Measurements from ENCODE around the gene OBSCN.

Gene OBSCN

DNA sequence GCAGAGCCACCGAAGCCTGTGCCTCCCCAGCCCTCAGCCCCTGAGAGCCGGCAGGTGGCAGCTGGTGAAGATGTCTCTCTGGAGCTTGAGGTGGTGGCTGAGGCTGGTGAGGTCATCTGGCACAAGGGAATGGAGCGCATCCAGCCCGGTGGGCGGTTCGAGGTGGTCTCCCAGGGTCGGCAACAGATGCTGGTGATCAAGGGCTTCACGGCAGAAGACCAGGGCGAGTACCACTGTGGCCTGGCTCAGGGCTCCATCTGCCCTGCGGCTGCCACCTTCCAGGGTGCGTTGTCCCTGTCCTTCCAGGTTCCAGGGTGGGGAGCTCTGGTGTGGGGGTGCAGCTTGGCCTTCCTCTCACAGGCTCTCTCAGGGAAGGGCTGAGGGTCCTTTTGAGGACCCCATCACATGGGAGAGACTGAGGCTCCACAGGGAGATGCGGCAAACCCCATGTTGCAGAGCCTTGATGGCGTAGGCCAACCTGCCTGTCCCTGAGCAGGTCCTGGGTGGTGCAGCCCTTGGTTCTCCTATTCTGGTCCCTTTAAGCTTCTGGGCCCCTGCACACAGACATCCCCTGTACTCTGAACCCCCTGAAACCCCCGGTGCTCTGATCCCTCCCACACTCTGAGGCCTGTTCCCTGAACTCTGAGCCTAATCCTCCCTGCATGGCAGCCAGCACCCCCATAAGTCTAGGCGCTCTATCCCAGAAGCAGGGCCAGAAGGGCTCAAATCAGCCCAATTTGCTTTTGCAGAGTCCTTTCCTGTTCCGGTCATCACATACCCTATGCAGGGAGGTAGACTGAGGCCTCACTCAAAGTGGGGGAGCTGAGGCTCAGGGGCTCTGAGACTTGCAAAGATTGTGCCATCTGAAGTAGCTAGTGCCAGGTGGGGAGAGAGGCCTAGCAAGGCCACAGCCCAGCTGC lies 110.3 kb downstream of the OBSCN start:
- Histone ChIP-seq H3K4me1 (no peaks in the 10 kb centered on the region), H3K36me3 (replicated peaks) (no peaks in the 10 kb centered on the region), H3K27me3 (ENCODE audit: low read depth) (no peaks in the 10 kb centered on the region), H3K9me3 (no peaks in the 10 kb centered on the region; the same call in 1 of the 2 replicates), H3K4me3 (no peak overlapping the region)
- in situ Hi-C loops (cut with MboI; ENCODE audit: low sequenced_read_pairs), result no loop called here
- DNase-seq (ENCODE audit: low spot score in 2 of 2), result no peak

DNA sequence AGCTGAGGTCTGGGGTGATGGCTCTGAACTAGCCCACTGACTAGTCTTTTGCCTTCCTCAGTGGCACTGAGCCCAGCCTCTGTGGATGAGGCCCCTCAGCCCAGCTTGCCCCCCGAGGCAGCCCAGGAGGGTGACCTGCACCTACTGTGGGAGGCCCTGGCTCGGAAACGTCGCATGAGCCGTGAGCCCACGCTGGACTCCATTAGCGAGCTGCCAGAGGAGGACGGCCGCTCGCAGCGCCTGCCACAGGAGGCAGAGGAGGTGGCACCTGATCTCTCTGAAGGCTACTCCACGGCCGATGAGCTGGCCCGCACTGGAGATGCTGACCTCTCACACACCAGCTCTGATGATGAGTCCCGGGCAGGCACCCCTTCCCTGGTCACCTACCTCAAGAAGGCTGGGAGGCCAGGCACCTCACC lies 111.0 kb downstream of the OBSCN start:
- H3K36me3 ChIP-seq (replicated peaks), result no peaks in the 10 kb centered on the region
- H3K4me3 ChIP-seq, result no peak overlapping the region
- H3K4me1 ChIP-seq, result no peaks in the 10 kb centered on the region
- in situ Hi-C loops (cut with MboI; ENCODE audit: low sequenced_read_pairs), result no loop called here
- H3K9me3 ChIP-seq, result no peaks in the 10 kb centered on the region; the same call in 1 of the 2 replicates
- no peak for DNase-seq (ENCODE audit: low spot score in 2 of 2)
- no peaks in the 10 kb centered on the region for H3K27me3 ChIP-seq (ENCODE audit: low read depth)

DNA sequence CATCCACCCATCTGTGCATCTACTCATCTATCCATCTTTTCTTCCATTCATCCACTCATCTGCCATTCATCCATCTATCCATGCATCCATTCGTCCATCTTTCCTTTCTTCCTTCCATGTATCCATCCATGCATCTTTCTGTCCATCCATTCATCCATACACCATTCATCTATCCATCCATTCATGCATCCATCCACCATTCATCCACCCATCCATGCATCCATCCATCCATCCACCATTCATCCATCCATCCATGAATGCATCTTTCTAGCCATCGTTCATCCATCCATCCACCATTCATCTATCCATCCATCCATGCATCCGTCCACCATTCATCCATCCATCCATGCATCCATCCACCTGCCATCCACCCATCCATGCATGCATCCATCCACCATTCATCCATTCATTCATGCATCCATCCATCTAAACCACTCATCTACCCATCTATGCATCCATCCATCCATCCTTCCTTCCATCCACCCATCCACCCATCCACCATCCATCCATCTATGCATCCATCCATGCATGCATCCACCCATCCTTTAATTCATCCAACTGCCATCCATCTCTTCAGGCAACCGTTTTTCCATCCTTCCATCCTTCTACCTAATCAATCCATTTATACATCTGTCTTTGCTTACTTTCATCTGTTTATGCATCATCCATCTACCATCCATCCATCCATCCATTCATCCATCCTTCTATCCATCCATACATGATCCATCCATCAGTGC lies 111.7 kb downstream of the OBSCN start:
- Histone ChIP-seq H3K36me3 (replicated peaks) (no peaks in the 10 kb centered on the region), H3K9me3 (no peaks in the 10 kb centered on the region), H3K27me3 (ENCODE audit: low read depth) (no peaks in the 10 kb centered on the region), H3K4me3 (no peak overlapping the region), H3K4me1 (no peaks in the 10 kb centered on the region)
- in situ Hi-C loops (cut with MboI; ENCODE audit: low sequenced_read_pairs), result no loop called here
- no peak for DNase-seq (ENCODE audit: low spot score in 2 of 2)

DNA sequence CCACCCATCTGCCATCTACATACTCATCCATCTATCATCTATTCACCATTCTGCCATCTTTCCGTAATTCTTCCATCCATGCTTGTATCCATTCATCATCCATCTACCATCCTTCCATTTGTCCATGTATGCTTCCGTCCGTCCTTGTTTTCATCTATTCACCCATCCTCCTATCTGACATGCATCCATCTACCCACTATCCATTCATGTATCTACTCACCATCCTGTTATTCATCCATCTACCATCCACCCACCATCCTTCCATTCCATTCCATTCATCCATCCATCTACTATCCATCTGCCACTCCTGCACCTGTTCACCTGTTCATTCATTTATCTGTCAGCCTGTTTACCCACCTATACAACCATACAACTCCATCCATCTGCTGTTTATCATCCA lies 112.5 kb downstream of the OBSCN start:
- in situ Hi-C loops (cut with MboI; ENCODE audit: low sequenced_read_pairs), result no loop called here
- no peaks in the 10 kb centered on the region for H3K36me3 ChIP-seq (replicated peaks)

DNA sequence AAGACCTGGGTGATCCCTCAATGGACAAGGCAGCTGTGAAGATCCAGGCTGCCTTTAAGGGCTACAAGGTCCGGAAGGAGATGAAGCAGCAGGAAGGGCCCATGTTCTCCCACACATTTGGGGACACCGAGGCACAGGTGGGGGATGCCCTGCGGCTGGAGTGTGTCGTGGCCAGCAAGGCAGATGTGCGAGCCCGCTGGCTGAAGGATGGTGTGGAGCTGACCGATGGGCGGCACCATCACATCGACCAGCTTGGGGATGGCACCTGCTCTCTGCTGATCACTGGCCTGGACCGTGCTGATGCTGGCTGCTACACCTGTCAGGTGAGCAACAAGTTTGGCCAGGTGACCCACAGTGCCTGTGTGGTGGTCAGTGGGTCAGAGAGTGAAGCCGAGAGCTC lies 113.6 kb downstream of the OBSCN start:
- Histone ChIP-seq H3K4me1 (no peaks in the 10 kb centered on the region), H3K4me3 (no peak overlapping the region), H3K9me3 (no peaks in the 10 kb centered on the region), H3K36me3 (replicated peaks) (no peaks in the 10 kb centered on the region), H3K27me3 (ENCODE audit: low read depth) (no peaks in the 10 kb centered on the region)
- in situ Hi-C loops (cut with MboI; ENCODE audit: low sequenced_read_pairs), result no loop called here
- DNase-seq (ENCODE audit: low spot score in 2 of 2), result no peak

More for the DNA sequence above, 112.5 kb downstream of the OBSCN start:
- no peak for DNase-seq (ENCODE audit: low spot score in 2 of 2)
- Histone ChIP-seq H3K9me3 (no peaks in the 10 kb centered on the region), H3K27me3 (ENCODE audit: low read depth) (no peaks in the 10 kb centered on the region), H3K4me1 (no peaks in the 10 kb centered on the region), H3K4me3 (no peak overlapping the region)

DNA sequence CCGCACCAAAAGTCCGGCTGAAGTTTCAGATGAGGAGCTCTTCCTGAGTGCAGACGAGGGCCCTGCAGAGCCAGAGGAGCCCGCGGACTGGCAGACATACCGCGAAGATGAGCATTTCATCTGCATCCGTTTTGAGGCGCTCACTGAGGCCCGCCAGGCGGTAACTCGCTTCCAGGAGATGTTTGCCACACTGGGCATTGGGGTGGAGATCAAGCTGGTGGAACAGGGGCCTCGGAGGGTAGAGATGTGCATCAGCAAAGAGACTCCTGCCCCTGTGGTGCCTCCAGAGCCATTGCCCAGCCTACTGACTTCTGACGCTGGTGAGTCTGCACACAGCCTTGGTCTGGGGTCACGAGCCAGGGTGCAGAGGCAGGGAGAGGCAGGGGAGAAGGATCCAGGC lies 114.1 kb downstream of the OBSCN start:
- H3K36me3 ChIP-seq (replicated peaks), result no peaks in the 10 kb centered on the region

DNA sequence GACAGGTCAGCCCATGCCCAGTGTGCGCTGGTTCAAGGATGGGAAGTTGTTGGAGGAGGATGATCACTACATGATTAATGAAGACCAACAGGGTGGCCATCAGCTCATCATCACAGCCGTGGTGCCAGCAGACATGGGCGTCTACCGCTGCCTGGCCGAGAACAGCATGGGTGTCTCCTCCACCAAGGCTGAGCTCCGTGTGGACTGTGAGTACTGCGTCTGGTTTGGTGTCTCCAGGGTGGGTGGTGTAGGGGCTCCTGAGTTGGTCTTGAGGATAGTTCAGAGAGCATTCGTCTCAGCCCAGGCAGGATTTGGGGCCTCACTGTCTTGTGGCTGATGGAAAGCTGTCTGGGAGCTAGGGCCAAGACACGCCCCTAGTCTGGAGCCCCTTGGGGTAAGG lies 115.6 kb downstream of the OBSCN start:
- Histone ChIP-seq H3K4me3 (no peak overlapping the region), H3K9me3 (no peaks in the 10 kb centered on the region), H3K36me3 (replicated peaks) (no peaks in the 10 kb centered on the region), H3K27me3 (ENCODE audit: low read depth) (no peaks in the 10 kb centered on the region; the same call in 1 of the 2 replicates), H3K4me1 (no peaks in the 10 kb centered on the region)
- in situ Hi-C loops (cut with MboI; ENCODE audit: low sequenced_read_pairs), result no loop called here
- no peak for DNase-seq (ENCODE audit: low spot score in 2 of 2)

More for the DNA sequence above, 114.1 kb downstream of the OBSCN start:
- H3K27me3 ChIP-seq (ENCODE audit: low read depth), result no peaks in the 10 kb centered on the region; the same call in 1 of the 2 replicates
- H3K4me1 ChIP-seq, result no peaks in the 10 kb centered on the region
- in situ Hi-C loops (cut with MboI; ENCODE audit: low sequenced_read_pairs), result no loop called here
- no peak overlapping the region for H3K4me3 ChIP-seq
- no peaks in the 10 kb centered on the region for H3K9me3 ChIP-seq
- no peak for DNase-seq (ENCODE audit: low spot score in 2 of 2)

DNA sequence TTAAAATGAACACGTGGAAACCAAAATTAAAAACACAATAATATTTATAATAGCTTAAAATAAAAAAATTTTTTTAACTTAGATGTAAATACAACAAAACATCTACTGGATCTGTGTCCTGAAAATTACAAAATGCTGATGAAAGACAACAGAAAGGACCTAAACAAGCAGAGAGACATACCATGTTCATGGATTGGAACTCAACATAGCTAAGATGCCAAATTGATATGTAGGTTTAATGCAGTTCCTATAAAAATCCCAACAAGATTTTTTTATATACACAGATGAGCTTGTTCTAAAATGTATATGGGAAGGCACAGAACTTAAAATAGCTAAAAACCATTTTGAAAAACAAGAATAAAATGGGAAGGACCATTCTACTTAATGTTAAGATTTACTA lies 117.4 kb downstream of the OBSCN start:
- Histone ChIP-seq H3K4me1 (no peaks in the 10 kb centered on the region), H3K27me3 (ENCODE audit: low read depth) (peaks cover 3% of the 10 kb centered on the region; the same call in 1 of the 2 replicates), H3K4me3 (no peak overlapping the region), H3K9me3 (no peaks in the 10 kb centered on the region), H3K36me3 (replicated peaks) (no peaks in the 10 kb centered on the region)
- DNase-seq (ENCODE audit: low spot score in 2 of 2), result no peak
- in situ Hi-C loops (cut with MboI; ENCODE audit: low sequenced_read_pairs), result no loop called here

DNA sequence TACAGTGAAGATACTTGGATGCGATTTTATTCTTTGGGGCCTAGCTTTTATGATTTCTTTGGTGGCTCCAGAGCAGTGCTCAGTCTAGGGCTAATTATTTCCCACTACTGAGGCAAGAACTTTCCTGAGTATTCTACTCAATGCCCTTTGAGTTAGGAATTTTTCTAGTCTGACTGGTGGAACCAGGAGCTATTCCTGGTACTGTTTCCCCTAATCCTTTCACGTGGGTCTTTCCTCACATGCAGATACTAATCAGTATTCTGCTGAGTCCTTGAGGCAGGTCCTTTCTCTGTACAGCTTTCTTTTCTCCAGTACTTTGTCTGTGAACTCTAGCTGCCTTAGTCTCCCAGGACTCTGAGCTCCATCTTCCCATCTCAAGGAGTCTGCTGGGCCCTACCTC lies 122.0 kb downstream of the OBSCN start:
- Histone ChIP-seq H3K36me3 (replicated peaks) (no peaks in the 10 kb centered on the region), H3K9me3 (no peaks in the 10 kb centered on the region), H3K4me3 (no peak overlapping the region), H3K4me1 (no peaks in the 10 kb centered on the region), H3K27me3 (ENCODE audit: low read depth) (peaks cover 3% of the 10 kb centered on the region; the same call in 1 of the 2 replicates)
- in situ Hi-C loops (cut with MboI; ENCODE audit: low sequenced_read_pairs), result no loop called here
- no peak for DNase-seq (ENCODE audit: low spot score in 2 of 2)

DNA sequence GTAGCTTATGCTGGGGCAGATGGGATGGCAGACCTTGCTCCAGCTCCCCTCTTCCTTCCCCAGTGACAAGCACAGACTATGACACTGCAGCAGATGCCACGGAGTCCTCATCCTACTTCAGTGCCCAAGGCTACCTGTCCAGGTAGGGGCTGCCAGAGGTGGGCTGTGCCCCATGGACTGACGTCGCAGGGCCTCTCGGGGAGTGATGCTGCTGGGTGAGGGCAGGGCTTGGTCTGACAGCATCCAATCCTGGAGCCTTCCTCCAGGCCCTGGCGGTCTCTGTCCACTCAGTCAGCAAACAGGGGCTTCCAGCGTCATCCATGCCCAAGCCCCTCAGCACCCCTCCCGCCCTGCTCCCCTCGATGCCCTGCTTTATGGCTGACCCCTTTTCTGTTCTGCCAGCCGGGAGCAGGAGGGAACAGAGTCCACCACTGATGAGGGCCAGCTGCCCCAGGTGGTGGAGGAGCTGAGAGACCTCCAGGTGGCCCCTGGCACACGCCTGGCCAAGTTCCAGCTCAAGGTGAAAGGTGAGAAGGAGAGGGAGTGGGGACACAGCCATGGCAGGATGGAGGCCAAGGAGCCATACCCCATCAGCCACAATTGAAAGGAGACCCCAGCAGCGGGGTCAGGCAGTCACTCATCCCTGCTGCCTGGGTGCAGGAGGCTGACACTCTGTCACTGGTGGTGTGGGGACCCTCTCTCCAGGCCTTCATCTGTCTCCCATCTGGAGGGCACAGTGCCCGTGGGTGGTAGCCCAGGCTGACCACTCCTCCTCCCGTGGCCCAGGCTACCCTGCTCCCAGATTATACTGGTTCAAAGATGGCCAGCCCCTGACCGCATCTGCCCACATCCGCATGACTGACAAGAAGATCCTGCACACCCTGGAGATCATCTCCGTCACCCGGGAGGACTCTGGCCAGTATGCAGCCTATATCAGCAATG lies 125.2 kb downstream of the OBSCN start:
- Histone ChIP-seq H3K36me3 (replicated peaks) (no peaks in the 10 kb centered on the region), H3K27me3 (ENCODE audit: low read depth) (peaks cover 3% of the 10 kb centered on the region; the same call in 1 of the 2 replicates), H3K4me3 (no peak overlapping the region), H3K4me1 (no peaks in the 10 kb centered on the region), H3K9me3 (no peaks in the 10 kb centered on the region)
- in situ Hi-C loops (cut with MboI; ENCODE audit: low sequenced_read_pairs), result no loop called here
- no peak for DNase-seq (ENCODE audit: low spot score in 2 of 2)

DNA sequence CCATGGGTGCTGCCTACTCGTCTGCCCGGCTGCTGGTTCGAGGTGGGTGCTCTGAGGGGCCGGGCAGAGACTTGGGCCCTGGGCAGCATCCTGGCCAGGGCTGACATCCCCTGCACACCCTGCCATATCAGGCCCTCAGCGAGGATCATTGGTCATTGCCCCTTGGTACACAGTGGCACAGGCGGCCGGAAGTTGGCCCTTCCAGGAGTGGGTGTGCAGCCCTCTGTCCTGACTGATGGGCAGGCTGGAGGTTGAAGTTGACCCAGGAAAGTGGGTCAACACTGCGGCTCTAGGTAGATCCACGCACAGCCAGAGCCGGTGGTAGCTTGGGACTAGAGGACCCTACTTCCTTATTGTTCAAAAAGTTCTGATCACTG lies 125.9 kb downstream of the OBSCN start:
- in situ Hi-C loops (cut with MboI; ENCODE audit: low sequenced_read_pairs), result no loop called here
- H3K9me3 ChIP-seq, result no peaks in the 10 kb centered on the region
- H3K4me1 ChIP-seq, result no peaks in the 10 kb centered on the region
- DNase-seq (ENCODE audit: low spot score in 2 of 2), result no peak
- no peaks in the 10 kb centered on the region for H3K36me3 ChIP-seq (replicated peaks)
- no peak overlapping the region for H3K4me3 ChIP-seq
- peaks cover 3% of the 10 kb centered on the region; the same call in 1 of the 2 replicates for H3K27me3 ChIP-seq (ENCODE audit: low read depth)

DNA sequence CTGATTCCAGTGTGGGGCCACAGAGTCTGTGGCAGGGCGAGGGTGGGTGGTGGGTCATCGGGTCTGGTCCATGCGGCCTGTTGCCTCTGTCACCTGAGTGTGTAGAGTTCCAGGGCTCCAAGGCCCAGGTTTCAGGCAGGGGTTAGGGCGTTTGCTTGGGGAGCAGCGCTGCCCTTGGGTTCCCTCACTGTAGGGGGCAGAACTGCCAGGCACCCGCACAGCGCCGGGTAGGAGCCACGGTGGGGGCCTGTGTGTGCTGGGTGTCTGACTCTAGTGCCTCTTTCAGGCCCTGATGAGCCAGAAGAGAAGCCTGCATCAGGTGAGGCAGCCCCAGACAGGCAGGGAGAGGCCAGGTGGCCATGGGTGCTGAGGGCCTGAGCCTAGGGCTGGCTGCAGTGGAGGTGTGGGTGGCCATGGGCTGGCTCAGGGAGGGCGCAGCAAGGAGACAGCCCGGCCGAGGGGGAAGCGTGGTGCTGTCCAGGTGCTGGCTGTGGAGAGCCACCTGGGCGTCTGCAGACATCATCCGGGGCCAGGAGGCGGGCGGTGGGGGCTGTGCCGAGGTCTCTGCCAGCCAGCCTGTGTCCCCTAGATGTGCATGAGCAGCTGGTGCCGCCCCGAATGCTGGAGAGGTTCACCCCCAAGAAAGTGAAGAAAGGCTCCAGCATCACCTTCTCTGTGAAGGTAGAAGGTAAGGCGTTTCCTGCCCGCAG lies 126.5 kb downstream of the OBSCN start:
- no peaks in the 10 kb centered on the region for H3K36me3 ChIP-seq (replicated peaks)

DNA sequence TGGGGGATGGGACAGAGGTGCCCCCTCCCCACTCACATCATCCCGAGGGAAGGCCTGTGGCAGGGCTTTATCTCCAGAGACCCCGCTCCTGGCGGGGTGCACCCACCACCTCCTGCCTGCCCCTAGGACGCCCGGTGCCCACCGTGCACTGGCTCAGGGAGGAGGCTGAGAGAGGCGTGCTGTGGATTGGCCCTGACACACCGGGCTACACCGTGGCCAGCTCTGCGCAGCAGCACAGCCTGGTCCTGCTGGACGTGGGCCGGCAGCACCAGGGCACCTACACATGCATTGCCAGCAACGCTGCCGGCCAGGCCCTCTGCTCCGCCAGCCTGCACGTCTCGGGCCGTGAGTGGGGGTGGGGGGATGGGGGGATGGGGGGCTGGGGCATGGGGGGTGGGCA lies 127.1 kb downstream of the OBSCN start:
- Histone ChIP-seq H3K36me3 (replicated peaks) (no peaks in the 10 kb centered on the region), H3K4me1 (no peaks in the 10 kb centered on the region), H3K4me3 (no peak overlapping the region), H3K9me3 (no peaks in the 10 kb centered on the region), H3K27me3 (ENCODE audit: low read depth) (no peaks in the 10 kb centered on the region)
- in situ Hi-C loops (cut with MboI; ENCODE audit: low sequenced_read_pairs), result no loop called here
- DNase-seq (ENCODE audit: low spot score in 2 of 2), result no peak

More for the DNA sequence above, 126.5 kb downstream of the OBSCN start:
- no peaks in the 10 kb centered on the region for H3K9me3 ChIP-seq
- no peak overlapping the region for H3K4me3 ChIP-seq
- H3K27me3 ChIP-seq (ENCODE audit: low read depth), result peaks cover 3% of the 10 kb centered on the region; the same call in 1 of the 2 replicates
- in situ Hi-C loops (cut with MboI; ENCODE audit: low sequenced_read_pairs), result no loop called here
- no peak for DNase-seq (ENCODE audit: low spot score in 2 of 2)
- no peaks in the 10 kb centered on the region for H3K4me1 ChIP-seq
